DMS79 treated with DMSO at 0.1 percent for 48 hours (cell line): Measurements from ENCODE around the gene GGA3.

Experiments used
- DNase-seq: peaks from one replicate; lab custom pipeline; 2025; lab: John Stamatoyannopoulos, UW

The GGA3 gene

GRCh38 chr17:75246404-75246803, 15.0 kb downstream of the GGA3 start:
- DNase-seq, result no peak

DNA sequence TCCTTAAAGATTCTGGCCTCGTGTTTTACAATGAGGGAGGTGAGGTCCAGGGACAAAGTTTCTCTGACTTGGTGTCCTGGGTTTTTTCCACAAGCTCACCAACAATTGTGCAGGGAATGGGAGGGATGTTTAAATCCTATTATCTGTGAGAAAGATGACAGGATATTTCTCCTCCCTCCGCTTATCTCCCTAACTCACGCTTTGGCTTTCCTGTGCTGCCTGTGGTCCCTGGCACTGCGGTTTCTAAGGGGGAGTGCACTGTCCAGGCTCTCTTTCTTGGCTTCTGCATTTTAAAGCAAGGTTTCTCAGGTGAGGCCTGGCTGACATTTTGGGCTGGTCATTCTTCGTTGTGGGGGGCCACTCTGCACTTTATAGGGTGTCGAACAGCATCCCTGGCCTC, 16.4 kb downstream of the GGA3 start:
- no peak for DNase-seq

GRCh38 chr17:75244133-75244866, 17.1 kb downstream of the GGA3 start:
- no peak for DNase-seq

DNA sequence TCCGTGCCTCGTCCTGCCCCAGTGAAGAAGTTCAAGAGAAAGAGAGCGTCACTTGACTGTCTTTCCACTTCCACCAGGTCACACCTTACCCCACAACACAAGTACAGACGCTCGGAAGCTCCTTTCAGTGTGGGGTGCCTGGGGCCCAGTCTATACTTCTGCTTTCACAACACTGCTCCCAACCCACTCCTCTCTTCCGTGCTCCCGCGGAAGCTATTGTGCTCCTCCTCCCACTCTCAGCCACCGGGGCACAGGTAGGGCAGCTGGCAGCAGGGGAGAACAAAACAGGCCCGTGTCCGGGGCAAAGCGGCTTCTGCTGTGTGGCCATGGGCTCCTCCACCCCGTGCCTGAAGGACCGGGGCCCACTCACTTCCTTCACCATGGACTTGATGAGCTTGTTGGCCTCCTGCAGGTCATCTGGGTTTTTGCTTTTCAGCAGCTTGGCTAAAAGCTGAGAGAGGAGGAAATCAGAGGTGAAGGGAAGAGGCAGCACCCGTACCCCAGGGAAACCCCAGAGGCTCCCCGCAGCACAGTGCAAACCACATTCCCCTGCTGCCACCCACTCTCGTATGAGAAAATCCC, 18.9 kb downstream of the GGA3 start:
- no peak for DNase-seq

DNA sequence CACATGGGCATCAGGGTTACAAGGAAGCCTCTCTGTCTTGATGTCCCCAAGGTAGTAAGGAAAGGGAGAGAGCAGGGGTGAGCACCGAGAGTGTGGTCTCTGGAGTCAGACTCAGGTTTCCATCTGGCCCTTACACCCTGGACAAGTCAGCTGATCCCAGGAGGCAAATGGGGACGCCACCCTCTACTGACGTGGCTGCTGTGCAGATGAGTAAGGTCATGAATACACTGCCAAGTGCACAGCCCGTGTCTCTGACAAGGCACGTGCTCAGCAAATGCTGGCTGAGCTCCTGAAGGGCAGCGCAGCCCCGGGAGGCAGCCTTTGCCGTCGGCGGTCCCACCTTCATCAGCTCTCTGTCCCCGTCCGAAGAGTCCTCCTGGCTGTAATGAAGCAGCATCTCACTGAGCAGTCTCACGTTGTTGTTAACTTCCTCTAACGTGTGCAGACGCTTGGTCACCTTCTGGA, 19.4 kb downstream of the GGA3 start:
- no peak for DNase-seq

GRCh38 chr17:75241502-75241901, 19.9 kb downstream of the GGA3 start:
- no peak for DNase-seq

- DNase-seq, result no peak
These were observed 20.3 kb downstream of the GGA3 start for GRCh38 chr17:75241143-75241430.

- DNase-seq, result no peak
These were observed 20.8 kb downstream of the GGA3 start for GRCh38 chr17:75240394-75241142.

GRCh38 chr17:75239778-75240393, 21.5 kb downstream of the GGA3 start:
- no peak for DNase-seq

DNA sequence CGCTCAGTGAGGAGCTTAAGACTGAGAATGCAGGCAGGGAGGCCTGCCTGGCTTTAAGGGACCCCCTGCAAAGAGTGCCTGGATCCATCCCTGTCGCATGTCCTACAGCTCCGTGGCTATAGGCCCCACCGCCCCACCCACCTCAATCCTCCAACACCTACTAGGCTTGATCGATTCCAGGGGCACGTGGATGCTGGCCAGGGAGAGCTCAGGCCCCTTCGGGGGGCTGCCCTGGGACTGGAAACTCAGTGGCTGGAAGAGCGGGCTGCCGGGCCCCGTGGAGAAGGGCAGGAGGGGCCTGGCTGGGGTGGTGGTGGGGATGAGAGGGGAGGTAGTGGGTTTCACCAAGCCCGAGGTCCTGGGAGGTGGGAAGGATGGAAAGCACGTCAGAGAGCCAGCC, 22.2 kb downstream of the GGA3 start:
- DNase-seq, result no peak

- no peak for DNase-seq
These were observed 22.7 kb downstream of the GGA3 start for GRCh38 chr17:75238684-75239191.

DNA sequence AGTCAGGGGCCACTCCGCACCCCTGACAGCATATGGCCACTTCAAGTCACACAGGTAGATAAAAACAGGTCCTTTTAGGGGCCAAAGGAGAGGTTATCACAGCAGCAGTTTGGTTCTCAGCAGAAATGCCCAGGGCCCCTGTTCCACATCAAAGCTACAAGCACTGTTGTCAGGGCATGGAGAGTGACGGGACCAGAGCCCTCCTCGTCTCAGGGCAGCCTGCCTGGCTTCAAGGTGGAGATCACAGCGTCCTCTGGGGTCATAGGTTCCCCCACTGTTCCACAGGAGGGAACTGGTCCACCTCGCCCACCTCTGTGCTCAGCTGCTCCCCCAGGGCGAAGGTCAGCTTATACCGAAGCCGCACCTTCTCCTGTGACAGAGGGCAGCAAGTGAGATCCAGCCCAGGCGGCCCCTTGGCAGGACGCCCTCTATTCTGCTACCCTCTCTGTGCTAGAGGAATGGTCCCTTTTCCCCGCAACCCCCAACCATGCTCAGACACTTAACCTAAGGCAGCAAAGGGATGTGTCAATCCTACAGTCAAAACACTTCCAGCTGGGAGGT, 23.3 kb downstream of the GGA3 start:
- no peak for DNase-seq

GRCh38 chr17:75237100-75238014, 24.0 kb downstream of the GGA3 start:
- no peak for DNase-seq

GRCh38 chr17:75232786-75233185, 28.6 kb downstream of the GGA3 start:
- DNase-seq, result no peak

GRCh38 chr17:75231741-75232464, 29.5 kb downstream of the GGA3 start:
- DNase-seq, result no peak

DNA sequence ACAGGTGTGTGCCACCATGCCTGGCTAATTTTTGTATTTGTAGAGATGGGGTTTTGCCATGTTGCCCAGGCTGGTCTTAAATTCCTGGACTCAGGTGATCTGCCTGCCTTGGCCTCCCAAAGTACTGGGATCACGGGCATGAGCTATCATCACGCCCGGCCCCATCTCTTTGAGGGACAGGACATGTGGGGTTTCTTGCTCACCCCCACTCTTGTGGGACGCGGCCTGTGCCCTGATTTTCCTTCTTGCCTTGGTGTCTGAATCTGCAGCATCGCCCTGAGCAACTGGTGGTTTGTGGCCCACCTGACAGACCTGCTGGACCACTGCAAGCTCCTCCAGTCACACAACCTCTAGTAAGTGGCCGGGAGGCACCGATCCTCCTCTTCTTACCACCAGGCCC, 30.3 kb downstream of the GGA3 start:
- DNase-seq, result no peak

DNA sequence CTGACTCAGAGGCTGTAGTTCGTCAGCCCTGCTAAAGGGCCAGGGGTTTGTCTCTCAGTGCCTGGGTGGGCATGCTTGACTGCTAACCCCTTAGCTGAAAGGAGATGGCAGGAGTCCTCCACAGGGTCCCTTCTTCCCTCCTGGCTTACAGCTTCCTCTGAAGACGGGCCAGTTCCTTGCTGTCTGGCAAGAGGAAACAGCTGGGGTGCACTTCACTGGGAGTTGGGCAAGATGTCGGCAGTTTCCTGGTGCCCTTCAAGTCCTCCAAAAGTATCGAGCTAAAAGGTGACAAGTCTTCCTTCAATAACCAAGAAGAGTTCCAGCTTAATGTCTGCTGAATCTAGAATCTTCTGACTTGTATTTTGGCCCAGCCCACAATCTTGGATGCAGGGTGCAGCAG, 32.6 kb downstream of the GGA3 start:
- DNase-seq, result no peak

GRCh38 chr17:75228305-75228704, 33.1 kb downstream of the GGA3 start:
- DNase-seq, result no peak

DNA sequence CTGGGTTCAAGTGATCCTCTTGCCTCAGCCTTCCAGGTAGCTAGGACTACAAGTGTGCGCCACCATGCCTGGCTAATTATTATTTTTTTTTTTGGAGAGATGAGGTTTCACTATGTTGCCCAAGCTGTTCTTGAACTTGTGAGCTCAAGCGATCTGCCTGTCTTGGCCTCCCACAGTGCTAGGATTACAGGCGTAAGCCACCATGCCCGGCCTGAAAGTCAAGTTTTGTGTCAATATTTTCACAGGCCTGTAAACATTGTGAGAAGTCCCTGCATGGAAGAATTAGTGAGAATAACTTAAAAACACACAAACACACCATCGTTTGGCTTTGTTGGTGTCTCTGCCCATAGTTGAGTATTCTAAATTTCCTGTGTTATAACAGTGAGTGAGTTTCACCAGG, 33.7 kb downstream of the GGA3 start:
- DNase-seq, result no peak

DNA sequence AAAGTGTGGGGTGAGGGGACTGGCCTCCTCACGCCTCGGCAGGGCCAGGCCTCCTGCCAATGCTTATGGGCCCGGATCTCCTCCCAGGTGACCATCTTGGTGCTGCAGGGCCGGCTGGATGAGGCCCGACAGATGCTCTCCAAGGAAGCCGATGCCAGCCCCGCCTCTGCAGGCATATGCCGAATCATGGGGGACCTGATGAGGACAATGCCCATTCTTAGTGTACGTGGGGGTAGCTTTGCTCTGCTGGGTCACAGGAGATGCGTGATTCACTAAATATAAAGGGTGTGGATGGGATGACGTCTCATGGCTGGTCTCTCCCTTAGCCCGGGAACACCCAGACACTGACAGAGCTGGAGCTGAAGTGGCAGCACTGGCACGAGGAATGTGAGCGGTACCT, 36.4 kb downstream of the GGA3 start:
- DNase-seq, result no peak

DNA sequence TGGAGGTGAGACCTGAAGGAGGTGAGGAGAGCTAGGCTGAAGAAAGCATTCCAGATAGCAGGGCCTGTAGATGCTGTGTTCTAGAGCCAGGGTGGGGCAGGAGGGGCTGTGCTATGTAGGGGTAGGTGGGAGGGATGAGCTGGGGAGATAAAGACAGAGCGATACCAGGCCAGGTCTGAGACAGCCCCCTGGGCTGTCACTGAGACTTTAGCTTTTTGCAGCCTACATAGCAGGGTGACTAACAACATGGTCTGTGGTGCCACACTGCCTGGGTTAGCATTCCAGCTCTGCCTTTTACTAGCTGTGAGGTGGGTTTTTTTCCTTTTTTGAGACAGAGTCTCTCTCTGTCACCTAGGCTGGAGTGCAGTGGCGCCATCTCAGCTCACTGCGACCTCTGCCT, 41.6 kb downstream of the GGA3 start:
- DNase-seq, result no peak
